Activated CD4-positive, alpha-beta T cell treated with anti-CD3 and anti-CD28 coated beads for 1 hour (primary cell): Measurements from ENCODE around the gene SPACA6.
A peak's percentile ranks its signal among the peaks of the same experiment; 100 is the strongest.

Experiments used
- DNase-seq: peaks from one replicate; pipeline ENCODE4 v3.0.0-alpha.2; 2020

SPACA6 gene

GRCh38 chr19:51689751-51690453 is 3.2 kb upstream of the SPACA6 start:
- DNase-seq, result no peak

GRCh38 chr19:51690454-51691073 is 2.6 kb upstream of the SPACA6 start:
- DNase-seq, result peak; percentile 44

GRCh38 chr19:51691074-51691583 is 2.0 kb upstream of the SPACA6 start:
- DNase-seq, result no peak

- no peak for DNase-seq
Observed at GRCh38 chr19:51691584-51692428, 1.3 kb upstream of the SPACA6 start.

- no peak for DNase-seq
Observed at GRCh38 chr19:51692468-51692867, 662 bp upstream of the SPACA6 start.

DNA sequence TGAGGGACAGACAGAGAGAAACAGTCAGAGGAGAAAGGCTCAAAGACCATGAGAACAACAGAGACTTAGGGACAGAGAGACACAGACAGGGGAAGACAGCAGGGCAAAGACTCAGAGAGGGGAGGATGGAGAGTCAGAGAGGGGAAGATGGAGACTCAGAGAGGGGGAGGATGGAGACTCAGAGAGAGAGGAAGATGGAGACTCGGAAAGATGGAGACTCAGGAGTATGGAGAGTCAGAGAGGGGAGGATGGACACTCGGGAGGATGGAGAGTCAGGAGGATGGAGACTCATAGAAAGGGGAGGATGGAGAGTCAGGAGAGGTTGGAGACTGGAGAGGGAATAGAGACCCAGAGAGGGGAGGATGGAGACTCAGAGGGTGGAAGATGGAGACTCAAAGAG is 689 bp downstream of the SPACA6 start:
- DNase-seq, result no peak

DNA sequence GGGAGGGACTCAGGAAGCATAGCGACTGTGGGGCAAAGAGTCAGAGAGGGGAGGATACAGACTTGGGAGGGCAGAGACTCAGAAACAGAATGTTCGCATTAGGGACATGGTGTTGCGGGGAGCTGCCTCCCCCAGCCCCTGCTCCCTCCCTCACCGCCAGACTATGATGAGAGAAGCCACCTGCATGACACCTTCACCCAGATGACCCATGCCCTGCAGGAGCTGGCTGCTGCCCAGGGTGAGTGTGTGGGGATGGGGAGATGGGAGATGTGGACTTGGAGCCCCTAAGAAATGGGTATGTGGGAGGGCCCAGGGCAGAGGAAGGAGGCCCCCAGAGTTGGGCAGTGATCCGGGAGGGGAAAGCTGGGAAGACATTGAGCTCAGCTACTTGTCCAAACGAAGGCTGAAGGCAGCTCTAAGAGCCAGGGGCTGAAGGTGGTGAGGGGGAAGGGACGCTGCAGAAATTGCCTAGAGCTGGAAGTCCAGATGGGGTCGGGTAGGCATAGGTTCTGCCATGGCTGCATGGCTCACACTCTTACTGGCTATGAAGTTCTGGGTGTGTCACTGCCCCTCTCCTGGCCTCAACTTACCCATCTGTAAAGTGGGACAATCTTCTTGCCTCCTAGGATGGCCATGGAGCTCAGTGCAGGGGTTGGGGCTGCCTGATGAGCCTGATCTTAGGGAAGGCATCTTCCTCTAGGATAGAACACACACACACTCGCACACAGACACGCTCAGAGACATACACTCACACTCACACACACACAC is 1.4 kb downstream of the SPACA6 start:
- no peak for DNase-seq

GRCh38 chr19:51695088-51695487 is 2.0 kb downstream of the SPACA6 start:
- no peak for DNase-seq

- no peak for DNase-seq
Observed at GRCh38 chr19:51695702-51696315, 2.7 kb downstream of the SPACA6 start.

- no peak for DNase-seq
Observed at GRCh38 chr19:51696606-51697005, 3.5 kb downstream of the SPACA6 start.

DNA sequence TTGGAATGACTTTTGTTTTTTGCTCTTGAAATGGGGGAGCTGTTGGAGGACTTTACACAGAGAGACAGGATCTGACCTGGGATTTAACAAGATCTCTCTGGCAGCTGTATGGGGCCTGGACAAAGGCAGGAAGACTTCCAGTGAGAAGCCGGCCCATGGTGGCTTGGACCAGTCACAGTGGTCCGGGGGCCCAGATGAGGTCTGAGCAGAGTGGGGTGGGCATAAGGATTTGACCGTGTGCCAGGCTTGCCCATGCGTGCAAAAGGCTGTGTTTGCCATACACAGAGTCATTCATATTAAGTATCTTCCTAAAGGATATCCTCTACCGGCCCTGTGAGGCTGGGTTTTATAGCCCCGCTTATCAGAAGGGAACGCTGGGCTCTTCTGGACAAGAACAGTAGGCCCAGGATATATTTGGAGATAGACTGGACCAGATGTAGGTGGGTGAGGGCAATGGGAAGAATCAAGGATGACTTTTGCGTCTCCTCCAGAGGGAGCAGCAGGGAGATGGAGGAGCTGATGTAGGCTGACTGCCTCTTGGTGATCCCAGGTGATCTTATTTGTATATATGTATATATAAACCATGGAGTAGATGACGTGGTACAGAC is 4.1 kb downstream of the SPACA6 start:
- DNase-seq, result no peak

DNA sequence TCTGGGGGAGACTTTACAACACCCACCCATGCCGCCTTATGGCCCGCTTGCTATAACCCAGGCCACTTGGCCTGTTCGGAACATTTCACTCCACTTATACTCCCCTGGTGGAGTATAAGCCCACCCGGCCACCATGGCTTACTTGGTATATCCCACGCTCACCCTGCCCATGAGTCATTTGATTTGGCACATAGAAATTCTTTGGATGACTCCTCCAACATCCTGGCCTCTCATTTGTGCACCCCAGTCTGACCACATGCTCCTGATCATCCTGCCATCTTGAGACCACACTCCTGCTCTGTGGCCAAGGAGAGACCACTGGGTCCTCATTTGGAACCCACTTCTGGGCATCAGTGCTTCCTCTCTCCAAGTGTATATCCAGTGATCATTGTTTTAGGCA is 5.2 kb downstream of the SPACA6 start:
- no peak for DNase-seq

GRCh38 chr19:51699170-51699569 is 6.0 kb downstream of the SPACA6 start:
- no peak for DNase-seq

DNA sequence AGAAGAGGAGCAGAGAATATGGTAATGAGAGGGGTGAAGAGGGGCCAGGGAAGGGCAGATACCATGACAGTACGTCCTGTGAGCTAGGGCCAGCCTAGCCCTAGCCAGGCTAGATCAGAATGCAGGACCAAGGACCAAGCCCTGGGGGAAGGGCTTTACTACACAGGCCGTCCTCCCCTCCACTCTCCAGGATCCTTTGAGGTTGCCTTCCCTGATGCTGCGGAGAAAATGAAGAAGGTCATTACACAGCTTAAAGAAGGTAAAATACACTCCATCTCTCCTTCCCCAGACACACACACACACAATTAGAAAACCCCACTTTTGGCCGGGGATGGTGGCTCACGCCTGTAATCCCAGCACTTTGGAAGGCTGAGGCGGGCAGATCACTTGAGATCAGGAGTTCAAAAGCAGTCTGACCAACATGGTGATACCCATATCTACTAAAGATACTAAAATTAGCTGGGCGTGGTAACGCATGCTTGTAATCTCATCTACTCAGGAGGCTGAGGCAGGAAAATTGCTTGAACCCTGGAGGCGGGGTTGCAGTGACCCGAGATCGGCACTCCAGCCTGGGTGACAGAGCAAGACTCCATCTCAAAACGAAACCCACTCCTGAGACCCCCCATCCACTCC is 8.5 kb downstream of the SPACA6 start:
- DNase-seq, result no peak

GRCh38 chr19:51702103-51702824 is 9.1 kb downstream of the SPACA6 start:
- peak; percentile 31 for DNase-seq

- no peak for DNase-seq
Observed at GRCh38 chr19:51702825-51703574, 9.9 kb downstream of the SPACA6 start.

GRCh38 chr19:51703575-51704515 is 10.7 kb downstream of the SPACA6 start:
- peak; percentile 95 for DNase-seq

DNA sequence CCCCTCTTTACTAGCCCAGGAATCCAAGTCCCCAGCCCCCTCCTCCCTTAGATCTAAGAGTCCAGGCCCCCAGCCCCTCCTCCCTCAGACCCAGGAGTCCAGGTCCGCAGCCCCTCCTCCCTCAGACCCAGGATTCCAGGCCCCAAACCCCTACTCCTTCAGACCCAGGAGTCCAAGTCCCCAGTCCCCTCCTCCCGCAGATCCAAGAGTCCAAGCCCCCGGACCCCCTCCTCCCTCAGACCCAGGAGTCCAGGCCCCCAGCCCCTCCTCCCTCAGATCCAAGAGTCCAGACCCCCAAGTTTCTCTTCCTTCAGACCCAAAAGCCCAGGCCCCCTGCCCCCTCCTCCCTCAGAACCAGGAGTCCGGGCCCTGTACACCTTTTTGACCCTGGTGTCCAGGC is 11.5 kb downstream of the SPACA6 start:
- no peak for DNase-seq

GRCh38 chr19:51706296-51706695 is 13.2 kb downstream of the SPACA6 start:
- no peak for DNase-seq
